ENCODE measurements around the gene AGBL4.

- TF ChIP-seq CTCF (IDR thresholded peaks at IDR 0.05 in 2 of 3, conservative IDR thresholded peaks at IDR 0.05 in 1 of 3; ENCODE audit: borderline replicate concordance in 1 of 3, insufficient read depth in 1 of 3, low read depth in 2 of 3, low read length in 2 of 3) (no peak), POLR2AphosphoS5 (IDR thresholded peaks at IDR 0.05; ENCODE audit: low read depth, low read length) (no peak), POLR2A (IDR thresholded peaks at IDR 0.05; ENCODE audit: borderline replicate concordance, extremely low read depth, insufficient read depth, insufficient read length) (no peak), EGR1 (IDR thresholded peaks at IDR 0.05; ENCODE audit: low read depth) (no peak), YY1 (IDR thresholded peaks at IDR 0.05; ENCODE audit: extremely low read depth, insufficient replicate concordance, low read depth, low read length) (no peak)
These were observed 447.3 kb downstream of the AGBL4 start for GRCh38 chr1:49576327-49576901.

Measured in HCT116 (cell line).